H1 (cell line): Measurements from ENCODE around the gene RNF144A. TPM values are rescaled to one million over a fixed set of nuclear protein-coding genes. Genes with fewer than 3 reads are reported as not detected.

ENCODE experiments used
- CTCF ChIA-PET: fragments of 300-600 bp; sonication (Branson Sonifier 250); formaldehyde crosslinking; loops from one replicate; lab custom pipeline; 2021; ENCODE audit not compliant: partially characterized antibody; lab: Charles Lee
- POLR2A ChIA-PET: fragments of 300-600 bp; sonication (Branson Sonifier 250); formaldehyde crosslinking; loops from one replicate; lab custom pipeline; 2021; ENCODE audit warnings: inconsistent platforms; ENCODE audit not compliant: partially characterized antibody; lab: Charles Lee
- DNase-seq, 2 experiments: peaks; one replicate each; pipeline versions ENCODE4 v3.0.0 to v3.0.0-alpha.2; 2010 to 2022; ENCODE audit warnings: low spot score in 2 of 2, low read depth in 1 of 2, mixed read lengths in 1 of 2
- FAIRE-seq: peaks from 2 replicates; lab custom pipeline; 2011; peaks lifted over from hg19 to GRCh38; lab: Jason Lieb, UNC
- H2AFZ ChIP-seq: 2 replicates; pipeline ENCODE4 v1.8.1; 2012; ENCODE audit warnings: low read length, inconsistent platforms
- H2AK5ac ChIP-seq: 2 replicates; pipeline ENCODE4 v1.6.1; 2013; ENCODE audit warnings: low read depth, low read length
- H2BK120ac ChIP-seq: replicated peaks from 2 replicates; pipeline ENCODE3; 2013; ENCODE audit warnings: low read depth, low read length, inconsistent platforms
- H2BK12ac ChIP-seq: 2 replicates; pipeline ENCODE4 v1.6.1; 2013; ENCODE audit warnings: low read depth, low read length
- H2BK15ac ChIP-seq: 2 replicates; pipeline ENCODE4 v1.6.1; 2013; ENCODE audit warnings: low read length
- H2BK20ac ChIP-seq: 2 replicates; pipeline ENCODE4 v1.6.1; 2013; ENCODE audit warnings: low read length
- H2BK5ac ChIP-seq: 2 replicates; pipeline ENCODE4 v1.6.1; 2013; ENCODE audit warnings: low read depth, low read length
- H3K14ac ChIP-seq: 2 replicates; pipeline ENCODE4 v1.6.1; 2013; ENCODE audit warnings: inconsistent platforms; ENCODE audit not compliant: insufficient read length
- H3K18ac ChIP-seq: 2 replicates; pipeline ENCODE4 v1.6.1; 2013; ENCODE audit warnings: low read length; ENCODE audit errors: extremely low read depth
- H3K23ac ChIP-seq: 2 replicates; pipeline ENCODE4 v1.6.1; 2013; ENCODE audit warnings: inconsistent platforms; ENCODE audit not compliant: insufficient read length
- H3K23me2 ChIP-seq: 2 replicates; pipeline ENCODE4 v1.6.1; 2013; ENCODE audit warnings: low read depth, low read length
- H3K27ac ChIP-seq: 2 replicates; pipeline ENCODE4 v1.6.1; 2011; ENCODE audit warnings: low read depth, low read length, inconsistent platforms
- H3K27me3 ChIP-seq, 4 experiments: replicated peaks in 1 of 4; 1 replicate in 1 of 4; 2 replicates in 3 of 4; pipeline versions ENCODE4 v1.6.1 to v1.8.1; 2011 to 2013; ENCODE audit warnings: low read length in 3 of 4, mild to moderate bottlenecking in 3 of 4, inconsistent platforms in 2 of 4, mixed read lengths in 2 of 4, moderate library complexity in 1 of 4; ENCODE audit not compliant: control insufficient read depth in 3 of 4, insufficient read depth in 3 of 4; ENCODE audit errors: extremely low read depth in 1 of 4
- H3K36me3 ChIP-seq, 4 experiments: 2 replicates each; pipeline versions ENCODE4 v1.6.1 to v1.8.1; 2011 to 2013; ENCODE audit warnings: mild to moderate bottlenecking in 4 of 4, low read length in 3 of 4, moderate library complexity in 2 of 4, control low read depth in 1 of 4, inconsistent platforms in 1 of 4; ENCODE audit not compliant: insufficient read depth in 4 of 4, control insufficient read depth in 2 of 4
- H3K4ac ChIP-seq: replicated peaks from 2 replicates; pipeline ENCODE3; 2013; ENCODE audit warnings: low read length, low read depth, mixed read lengths, inconsistent platforms; ENCODE audit not compliant: insufficient read length
- H3K4me1 ChIP-seq, 4 experiments: replicated peaks in 1 of 4; 1 replicate in 1 of 4; 2 replicates in 3 of 4; pipeline versions ENCODE4 v1.6.1 to v1.8.1; 2011 to 2013; ENCODE audit warnings: low read length in 3 of 4, inconsistent platforms in 2 of 4, mixed read lengths in 1 of 4; ENCODE audit not compliant: insufficient read depth in 4 of 4, control insufficient read depth in 3 of 4
- H3K4me2 ChIP-seq, 2 experiments: 2 replicates each; pipeline versions ENCODE4 v1.6.1 to v1.8.1; 2011 to 2013; ENCODE audit warnings: low read depth in 2 of 2, low read length in 2 of 2, control low read depth in 1 of 2, inconsistent platforms in 1 of 2, mild to moderate bottlenecking in 1 of 2; ENCODE audit not compliant: insufficient read depth in 1 of 2
- H3K4me3 ChIP-seq, 4 experiments: fragments of 200-600, 300-600 bp in 1 of 4; sonication (generic), shearing (Covaris generic), sonication (Bioruptor Twin) in 1 of 4; 2 replicates each; pipeline versions ENCODE4 v1.5.1 to v1.8.1; 2011 to 2016; ENCODE audit warnings: low read length in 4 of 4, low read depth in 3 of 4, control low read depth in 2 of 4, inconsistent platforms in 2 of 4, mild to moderate bottlenecking in 2 of 4, mixed read lengths in 1 of 4, moderate library complexity in 1 of 4; ENCODE audit not compliant: insufficient read depth in 2 of 4; ENCODE audit errors: extremely low read depth in 1 of 4
- H3K56ac ChIP-seq: replicated peaks from 2 replicates; pipeline ENCODE3; 2013; ENCODE audit warnings: low read depth, mild to moderate bottlenecking, mixed read lengths, low read length, inconsistent platforms; ENCODE audit not compliant: insufficient read length
- H3K79me1 ChIP-seq: 2 replicates; pipeline ENCODE4 v1.6.1; 2013; ENCODE audit warnings: low read depth, low read length, control low read depth
- H3K79me2 ChIP-seq, 2 experiments: 2 replicates each; pipeline versions ENCODE4 v1.6.1 to v1.8.1; 2012 to 2013; ENCODE audit warnings: low read length in 2 of 2, mild to moderate bottlenecking in 2 of 2, inconsistent platforms in 1 of 2; ENCODE audit not compliant: insufficient read depth in 2 of 2, control insufficient read depth in 1 of 2
- H3K9ac ChIP-seq, 4 experiments: replicated peaks in 1 of 4; 1 replicate in 1 of 4; 2 replicates in 3 of 4; pipeline versions ENCODE4 v1.6.1 to v1.8.1; 2011 to 2013; ENCODE audit warnings: low read depth in 3 of 4, low read length in 3 of 4, control low read depth in 2 of 4, mild to moderate bottlenecking in 2 of 4, moderate library complexity in 2 of 4, inconsistent platforms in 1 of 4; ENCODE audit errors: extremely low read depth in 1 of 4
- H3K9me3 ChIP-seq, 2 experiments: 2 replicates each; pipeline versions ENCODE4 v1.6.1 to v1.8.1; 2012 to 2013; ENCODE audit warnings: mild to moderate bottlenecking in 2 of 2, moderate library complexity in 2 of 2, control low read depth in 1 of 2, inconsistent platforms in 1 of 2, low read depth in 1 of 2, low read length in 1 of 2, mixed read lengths in 1 of 2; ENCODE audit not compliant: insufficient read depth in 2 of 2
- H4K20me1 ChIP-seq, 2 experiments: replicated peaks in 1 of 2; 2 replicates each; pipeline versions ENCODE3 to v1.8.1; 2011 to 2013; ENCODE audit warnings: inconsistent platforms in 2 of 2, low read length in 2 of 2, mild to moderate bottlenecking in 1 of 2; ENCODE audit not compliant: insufficient read depth in 2 of 2, control insufficient read depth in 1 of 2
- H4K5ac ChIP-seq: 2 replicates; pipeline ENCODE4 v1.6.1; 2013; ENCODE audit warnings: low read length, low read depth, mixed read lengths, inconsistent platforms; ENCODE audit not compliant: insufficient read length
- H4K8ac ChIP-seq: 2 replicates; pipeline ENCODE4 v1.8.0; 2013; ENCODE audit warnings: mild to moderate bottlenecking, moderate library complexity, low read length, inconsistent platforms; ENCODE audit not compliant: insufficient read depth; ENCODE audit errors: extremely low read depth
- H4K91ac ChIP-seq: replicated peaks from 2 replicates; pipeline ENCODE3; 2013; ENCODE audit warnings: low read length, mixed read lengths, inconsistent platforms; ENCODE audit not compliant: insufficient read length
- ATF3 ChIP-seq: IDR thresholded peaks from 2 replicates; pipeline ENCODE4 v1.6.1; 2011; ENCODE audit warnings: low read depth, mild to moderate bottlenecking, low read length; ENCODE audit not compliant: insufficient read depth
- EGR1 ChIP-seq: IDR thresholded peaks from 2 replicates; pipeline ENCODE4 v1.6.1; 2011; ENCODE audit warnings: low read depth, low read length, borderline replicate concordance
- GABPA ChIP-seq: IDR thresholded peaks from 2 replicates; pipeline ENCODE4 v1.6.1; 2011; ENCODE audit warnings: mild to moderate bottlenecking, low read length, moderate library complexity, borderline replicate concordance; ENCODE audit not compliant: insufficient read depth
- HDAC2 ChIP-seq, 2 experiments: fragments of 300-600 bp in 1 of 2; sonication (generic) in 1 of 2; IDR thresholded peaks; 2 replicates each; pipeline ENCODE4 v1.6.1; 2011 to 2012; ENCODE audit warnings: low read depth in 2 of 2, low read length in 2 of 2, mild to moderate bottlenecking in 2 of 2, moderate library complexity in 2 of 2, borderline replicate concordance in 1 of 2, inconsistent platforms in 1 of 2
- JUN ChIP-seq: IDR thresholded peaks from 2 replicates; pipeline ENCODE4 v1.6.1; 2011; ENCODE audit warnings: low read depth, mild to moderate bottlenecking, improper control_type of control experiment, low read length
- MAX ChIP-seq: IDR thresholded peaks from 2 replicates; pipeline ENCODE4 v1.6.1; 2012; ENCODE audit warnings: inconsistent platforms
- NANOG ChIP-seq: IDR thresholded peaks from 2 replicates; pipeline ENCODE4 v1.6.1; 2011; ENCODE audit warnings: low read length, low read depth, mild to moderate bottlenecking, inconsistent platforms; ENCODE audit not compliant: insufficient read depth, poor library complexity, severe bottlenecking
- POU5F1 ChIP-seq: IDR thresholded peaks from 2 replicates; pipeline ENCODE4 v1.6.1; 2011; ENCODE audit warnings: low read depth, mild to moderate bottlenecking, low read length, moderate library complexity
- RBBP5 ChIP-seq: IDR thresholded peaks from 2 replicates; pipeline ENCODE4 v1.7.1; 2012; ENCODE audit warnings: low read depth, mild to moderate bottlenecking, inconsistent platforms, low read length, moderate library complexity, borderline replicate concordance
- SP2 ChIP-seq: IDR thresholded peaks from 2 replicates; pipeline ENCODE4 v1.6.1; 2012; ENCODE audit warnings: mild to moderate bottlenecking, low read length, inconsistent platforms
- TCF12 ChIP-seq: IDR thresholded peaks from 2 replicates; pipeline ENCODE4 v1.6.1; 2011; ENCODE audit warnings: low read depth, mild to moderate bottlenecking, low read length
- WGBS, 2 experiments: shearing (Covaris generic) in 1 of 2; methylation state at CpG; one replicate each; pipeline versions ENCODE4 v1.1.6 to v1.1.7; 2013 to 2015; ENCODE audit warnings: low lambda C conversion rate in 2 of 2, mixed read lengths in 2 of 2, inconsistent platforms in 1 of 2, low coverage in 1 of 2, missing lambda C conversion rate in 1 of 2; ENCODE audit not compliant: insufficient replicate concordance in 2 of 2, insufficient coverage in 1 of 2, insufficient read length in 1 of 2; ENCODE audit errors: extremely low coverage in 1 of 2, missing lambda C conversion rate in 1 of 2; 5-methylcytosine and 5-hydroxymethylcytosine counted together
- polyA plus RNA-seq, 7 experiments: library from polyadenylated mRNA; depleted of rRNA in 3 of 7; stranded (reverse) in 5 of 7; unstranded in 2 of 7; fragments of >200 nt in 5 of 7; fragments of 200-250 nt in 2 of 7; gene quantifications; 1 replicate in 5 of 7; 2 replicates in 1 of 7; 4 replicates in 1 of 7; pipeline versions ENCODE4 v1.2.1 to v1.2.3, GENCODE V29; 2011 to 2013; ENCODE audit warnings: missing spikeins in 2 of 7, mixed read lengths in 2 of 7
- total RNA-seq: library from RNA; stranded (reverse); fragmentation: NEBNext Ultra II Directional; extraction: Animal tissue kit (Norgen Biotek cat#: 25700); gene quantifications from 2 replicates; pipeline ENCODE4 v1.2.1, GENCODE V29; 2021
- TF ChIP-seq, protein P1 (sequence below): IDR thresholded peaks from 2 replicates; pipeline ENCODE4 v1.6.1; 2011; ENCODE audit warnings: low read length, improper control_type of control experiment

The RNF144A gene
- total and polyA plus RNA-seq, 2 of the 8 experiments (the other 6 are each of a cell fraction or from before 2014, with no cell fraction given): 14.0 to 15.0 TPM

- Histone ChIP-seq H4K8ac (no peak overlapping the region), H3K36me3 (peaks cover 0 to 3% (median 0%) of the 10 kb centered on the region in 4 experiments; a peak in 1 of 8 replicates), H2BK120ac (no peak overlapping the region), H3K9me3 (no peaks in the 10 kb centered on the region), H3K56ac (no peak overlapping the region), H3K4ac (no peak overlapping the region), H4K5ac (no peak overlapping the region), H3K14ac (no peak overlapping the region), H2BK15ac (no peak overlapping the region), H3K4me1 (no peaks in the 10 kb centered on the region; a peak in 1 of 7 replicates), H2BK12ac (no peak overlapping the region), H3K23me2 (no peaks in the 10 kb centered on the region), H3K79me2 (no peaks in the 10 kb centered on the region), H3K4me2 (no peak overlapping the region), H2BK20ac (no peak overlapping the region), H3K4me3 (no peak overlapping the region), H4K20me1 (peaks cover 0 to 2% of the 10 kb centered on the region in 2 experiments), H2AK5ac (no peak overlapping the region), H3K79me1 (no peaks in the 10 kb centered on the region), H3K27me3 (no peaks in the 10 kb centered on the region), H4K91ac (no peak overlapping the region), H3K27ac (no peak overlapping the region), H3K18ac (no peak overlapping the region), H2AFZ (no peak overlapping the region), H3K9ac (no peak overlapping the region), H3K23ac (no peak overlapping the region), H2BK5ac (no peak overlapping the region)
- WGBS, 2 experiments: 94% methylated on average over 11 of the region's 11 CpGs; no CpG with 5 or more reads in 1 of the 2 experiments
- TF ChIP-seq GABPA (no peak), ATF3 (no peak), EGR1 (no peak), RBBP5 (no peak), MAX (no peak), JUN (no peak), TCF12 (no peak), HDAC2 (IDR thresholded peaks at IDR 0.05; ENCODE audit: borderline replicate concordance in 1 of 2, low read depth in 2 of 2, low read length in 2 of 2) (no peak), SP2 (no peak), NANOG (no peak), POU5F1 (no peak)
- TF ChIP-seq, protein P1, sequence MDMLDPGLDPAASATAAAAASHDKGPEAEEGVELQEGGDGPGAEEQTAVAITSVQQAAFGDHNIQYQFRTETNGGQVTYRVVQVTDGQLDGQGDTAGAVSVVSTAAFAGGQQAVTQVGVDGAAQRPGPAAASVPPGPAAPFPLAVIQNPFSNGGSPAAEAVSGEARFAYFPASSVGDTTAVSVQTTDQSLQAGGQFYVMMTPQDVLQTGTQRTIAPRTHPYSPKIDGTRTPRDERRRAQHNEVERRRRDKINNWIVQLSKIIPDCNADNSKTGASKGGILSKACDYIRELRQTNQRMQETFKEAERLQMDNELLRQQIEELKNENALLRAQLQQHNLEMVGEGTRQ: no peak
- CTCF ChIA-PET: interaction anchor here (0.7 to 10.4 kb wide), 6 partner anchors 8 to 167 kb away, joined by 3 to 115 read pairs (median 6); no protein-coding TSS in a partner anchor
- FAIRE-seq (no peak), DNase-seq (no peak)
- POLR2A ChIA-PET: no interaction called here
Observed at GRCh38 chr2:7030810-7031209, 113.6 kb downstream of the RNF144A start.
